ENCODE measurements around the gene C9orf50. TPM values are rescaled to one million over a fixed set of nuclear protein-coding genes. Genes with fewer than 3 reads are reported as not detected.

The C9orf50 gene
- total and polyA plus RNA-seq, 2 experiments from 2014 or later: not detected

- TF ChIP-seq REST (IDR thresholded peaks at IDR 0.05; ENCODE audit: unreplicated experiment) (no peak), STAT1 (IDR thresholded peaks at IDR 0.05; ENCODE audit: unreplicated experiment) (no peak), ZNF114 (CRISPR knock-in tag; IDR thresholded peaks at IDR 0.05) (no peak), CTCF (conservative IDR thresholded peaks at IDR 0.05; ENCODE audit: low read depth in 2 of 2) (no peak), JUNB (IDR thresholded peaks at IDR 0.05; ENCODE audit: unreplicated experiment) (no peak), NANOG (IDR thresholded peaks at IDR 0.05; ENCODE audit: borderline replicate concordance) (no peak), EZH2 (IDR thresholded peaks at IDR 0.05; ENCODE audit: low read depth, unreplicated experiment) (no peak), POLR2AphosphoS5 (IDR thresholded peaks at IDR 0.05; ENCODE audit: low read depth) (no peak)
Measured at GRCh38 chr9:129615407-129616285, 5.3 kb downstream of the C9orf50 start (continued).

- Histone ChIP-seq H3K36me3 (ENCODE audit: insufficient read depth) (no peaks in the 10 kb centered on the region), H3K4me1 (ENCODE audit: insufficient read depth) (peaks cover 9% of the 10 kb centered on the region; the same call in 1 of the 2 replicates), H3K4me2 (no peak overlapping the region), H2AFZ (no peak overlapping the region), H3K27me3 (ENCODE audit: insufficient read depth) (peaks cover 20% of the 10 kb centered on the region), H3F3A (replicated peaks; ENCODE audit: low read depth) (0 out of 2 replicates have a peak, but pooled peaks cover 6% of the 10 kb centered on the region), H4K20me1 (replicated peaks; ENCODE audit: insufficient read depth) (no peaks in the 10 kb centered on the region), H3K27ac (ENCODE audit: low read depth) (no peak overlapping the region), H3K4me3 (no peak overlapping the region), H3K9me2 (ENCODE audit: insufficient read depth) (no peaks in the 10 kb centered on the region), H3K79me2 (replicated peaks; ENCODE audit: insufficient read depth) (no peaks in the 10 kb centered on the region)
- H3K4me1 Mint-ChIP-seq: peaks cover 9% of the 10 kb centered on the region
- H3K9me3 Mint-ChIP-seq: no peaks in the 10 kb centered on the region
- no peak overlapping the region for H3K4me3 Mint-ChIP-seq
- no peaks in the 10 kb centered on the region; the same call in 2 of the 3 replicates for H3K36me3 Mint-ChIP-seq (ENCODE audit: low read depth)
- no peak for ATAC-seq
- peaks cover 42% of the 10 kb centered on the region for H3K27me3 Mint-ChIP-seq (ENCODE audit: insufficient read depth, low read depth, poor library complexity)
- no peak for DNase-seq (ENCODE audit: low spot score)
- H3K27ac Mint-ChIP-seq: no peak overlapping the region
- TF ChIP-seq ZNF462 (CRISPR knock-in tag; IDR thresholded peaks at IDR 0.05) (no peak), ZNF114 (CRISPR knock-in tag; IDR thresholded peaks at IDR 0.05) (no peak)
Measured at GRCh38 chr9:129614932-129615331, 6.0 kb downstream of the C9orf50 start.

Data from GM23338 (cell line).